Measurements from ENCODE around the gene CYYR1. TPM values are rescaled to one million over a fixed set of nuclear protein-coding genes. Genes with fewer than 3 reads are reported as not detected.

Gene CYYR1
- total RNA-seq, 4 donors from 2014 or later: 0.53 to 4.4 (median 3.6) TPM

DNA sequence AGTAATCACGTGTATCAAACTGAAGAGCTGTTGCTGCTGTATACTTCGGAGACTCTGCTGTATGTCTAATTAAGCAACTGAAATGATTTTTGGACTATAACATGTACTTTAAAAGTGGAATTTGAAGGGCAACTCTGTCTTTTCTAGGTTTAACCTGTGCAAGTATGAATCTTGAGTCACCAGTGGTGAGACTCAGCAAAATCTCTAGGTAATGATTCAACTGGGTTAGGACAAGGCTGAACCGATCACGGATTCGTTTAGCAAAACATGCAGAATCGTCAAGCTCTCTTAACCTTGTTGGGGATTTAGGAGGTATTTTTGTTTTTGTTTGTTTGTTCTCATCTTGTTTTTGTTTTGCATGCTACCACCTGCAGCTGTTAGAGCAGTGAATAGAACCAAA is 149.6 kb downstream of the CYYR1 start:
- H3K4me1 ChIP-seq: no peaks in the 10 kb centered on the region
- TF ChIP-seq POLR2A (IDR thresholded peaks at IDR 0.05): no peak
- TF ChIP-seq, protein P1, sequence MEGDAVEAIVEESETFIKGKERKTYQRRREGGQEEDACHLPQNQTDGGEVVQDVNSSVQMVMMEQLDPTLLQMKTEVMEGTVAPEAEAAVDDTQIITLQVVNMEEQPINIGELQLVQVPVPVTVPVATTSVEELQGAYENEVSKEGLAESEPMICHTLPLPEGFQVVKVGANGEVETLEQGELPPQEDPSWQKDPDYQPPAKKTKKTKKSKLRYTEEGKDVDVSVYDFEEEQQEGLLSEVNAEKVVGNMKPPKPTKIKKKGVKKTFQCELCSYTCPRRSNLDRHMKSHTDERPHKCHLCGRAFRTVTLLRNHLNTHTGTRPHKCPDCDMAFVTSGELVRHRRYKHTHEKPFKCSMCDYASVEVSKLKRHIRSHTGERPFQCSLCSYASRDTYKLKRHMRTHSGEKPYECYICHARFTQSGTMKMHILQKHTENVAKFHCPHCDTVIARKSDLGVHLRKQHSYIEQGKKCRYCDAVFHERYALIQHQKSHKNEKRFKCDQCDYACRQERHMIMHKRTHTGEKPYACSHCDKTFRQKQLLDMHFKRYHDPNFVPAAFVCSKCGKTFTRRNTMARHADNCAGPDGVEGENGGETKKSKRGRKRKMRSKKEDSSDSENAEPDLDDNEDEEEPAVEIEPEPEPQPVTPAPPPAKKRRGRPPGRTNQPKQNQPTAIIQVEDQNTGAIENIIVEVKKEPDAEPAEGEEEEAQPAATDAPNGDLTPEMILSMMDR (IDR thresholded peaks at IDR 0.05): no peak
- no peak overlapping the region for H3K27ac ChIP-seq
- no peak overlapping the region for H3K4me3 ChIP-seq
- DNase-seq: no peak
- H3K36me3 ChIP-seq: no peaks in the 10 kb centered on the region
- H3K27me3 ChIP-seq: no peaks in the 10 kb centered on the region
- no peaks in the 10 kb centered on the region for H3K9me3 ChIP-seq

DNA sequence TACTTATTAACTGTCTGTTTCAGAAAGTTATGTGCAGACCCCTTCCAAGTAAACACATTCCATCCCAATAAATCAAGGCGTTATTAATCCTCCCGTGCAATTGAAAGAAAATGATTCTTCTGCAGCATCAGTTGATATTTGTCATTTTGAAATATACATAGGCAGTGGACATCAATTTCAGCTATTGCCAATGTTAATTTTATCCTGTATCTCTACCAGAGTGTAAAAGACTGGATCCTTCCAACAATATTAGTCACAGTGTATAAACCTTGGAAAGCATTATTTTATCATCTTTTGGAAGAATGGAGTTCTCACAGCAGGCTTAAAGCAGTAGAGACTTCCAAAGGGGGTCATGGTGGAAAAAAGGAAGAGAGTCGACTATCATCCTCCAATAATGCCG is 150.4 kb downstream of the CYYR1 start:
- TF ChIP-seq, protein P1 (IDR thresholded peaks at IDR 0.05): no peak
- TF ChIP-seq POLR2A (IDR thresholded peaks at IDR 0.05): no peak
- Histone ChIP-seq H3K27ac (no peak overlapping the region), H3K36me3 (no peaks in the 10 kb centered on the region), H3K9me3 (no peaks in the 10 kb centered on the region), H3K27me3 (no peaks in the 10 kb centered on the region), H3K4me1 (no peaks in the 10 kb centered on the region), H3K4me3 (no peak overlapping the region)
- no peak for DNase-seq

DNA sequence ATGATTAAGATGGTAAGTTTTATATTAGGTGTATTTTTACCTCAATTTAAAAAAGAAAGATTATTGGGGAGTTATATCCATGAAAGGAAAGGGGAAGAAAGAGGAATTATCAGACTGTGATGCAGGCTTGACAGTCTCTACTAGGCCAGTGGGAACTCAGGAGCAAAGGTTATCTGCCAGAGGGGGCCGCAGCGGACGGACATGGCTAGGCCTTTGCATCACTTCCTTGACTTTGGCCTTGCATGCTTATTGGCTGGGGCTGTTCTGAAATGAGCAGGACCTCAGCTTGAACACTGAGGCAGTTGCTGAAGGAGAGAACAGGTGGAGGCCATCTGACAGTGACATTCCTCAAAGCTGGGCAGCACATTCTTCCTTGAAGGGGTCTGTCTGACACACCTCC is 150.9 kb downstream of the CYYR1 start:
- Histone ChIP-seq H3K27me3 (no peaks in the 10 kb centered on the region), H3K4me3 (no peak overlapping the region), H3K9me3 (no peaks in the 10 kb centered on the region), H3K36me3 (no peaks in the 10 kb centered on the region), H3K27ac (no peak overlapping the region), H3K4me1 (no peaks in the 10 kb centered on the region)
- TF ChIP-seq, protein P1 (IDR thresholded peaks at IDR 0.05): no peak
- no peak for TF ChIP-seq POLR2A (IDR thresholded peaks at IDR 0.05)
- no peak for DNase-seq

DNA sequence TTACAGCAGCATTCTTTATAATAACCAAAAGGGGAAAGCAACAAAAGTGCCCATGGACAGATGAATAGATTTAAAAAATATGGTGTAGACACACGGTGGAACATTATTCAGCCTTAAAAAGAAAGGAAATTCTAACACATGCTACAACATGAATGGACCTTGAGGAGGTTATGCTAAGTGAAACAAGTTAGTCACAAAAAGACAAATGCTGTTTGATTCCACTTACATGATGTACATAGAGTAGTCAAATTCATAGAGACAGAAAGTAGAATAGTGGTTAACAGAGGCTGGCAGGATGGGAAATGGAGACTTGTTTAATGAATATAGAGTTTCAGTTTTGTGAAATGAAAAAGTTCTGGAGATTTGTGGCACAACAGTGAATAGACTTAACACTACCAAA is 151.4 kb downstream of the CYYR1 start:
- no peak for TF ChIP-seq POLR2A (IDR thresholded peaks at IDR 0.05)
- TF ChIP-seq, protein P1 (IDR thresholded peaks at IDR 0.05): no peak
- no peaks in the 10 kb centered on the region for H3K9me3 ChIP-seq
- H3K27me3 ChIP-seq: no peaks in the 10 kb centered on the region
- no peak overlapping the region for H3K4me3 ChIP-seq
- no peaks in the 10 kb centered on the region for H3K36me3 ChIP-seq
- H3K4me1 ChIP-seq: no peaks in the 10 kb centered on the region
- DNase-seq: no peak
- H3K27ac ChIP-seq: no peak overlapping the region

Measured in Peyer's patch (tissue), 4 donors.